Right lobe of liver (tissue), 4 donors: ENCODE results near the gene ARID4B.

Source experiments
- POLR2A ChIP-seq: fragments of 450-650 bp; IDR thresholded peaks from one replicate; pipeline ENCODE4 v1.6.1; 2017; ENCODE audit warnings: antibody characterized with exemption, mild to moderate bottlenecking
- TF ChIP-seq, protein P1 (sequence below), 4 donors: fragments of 200-600 bp in 3 of 4; fragments of 450-650 bp in 1 of 4; IDR thresholded peaks; one replicate each; pipeline versions ENCODE4 v1.5.1 to v1.8.0; 2016 to 2022; ENCODE audit warnings: antibody characterized with exemption in 4 of 4, mild to moderate bottlenecking in 2 of 4
- donor health status: DM: no; HTN: no; CAD: no.
- donor health status: DM: no; HTN: no; CAD: no.
- donor health status: DM: no; HTN: yes; CAD: no.

DNA sequence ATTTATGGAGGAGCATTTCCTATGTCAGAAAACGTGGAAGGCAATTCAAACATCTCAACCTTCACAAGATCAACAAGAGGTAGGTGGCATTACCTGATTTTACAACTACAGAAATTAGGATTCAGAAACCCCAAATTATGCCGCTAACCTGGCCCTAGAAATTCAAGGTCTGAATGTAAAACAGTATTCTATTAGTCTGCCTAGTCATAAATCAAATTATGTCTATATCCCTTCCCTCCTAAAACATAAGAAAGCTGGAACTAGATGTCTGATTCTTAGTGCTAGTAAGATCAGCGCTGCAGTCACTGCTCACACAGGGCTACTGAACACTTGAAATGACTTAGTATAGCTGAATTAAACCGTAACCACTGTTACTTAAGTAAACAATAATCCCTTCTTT is 200.8 kb downstream of the ARID4B start:
- TF ChIP-seq, protein P1, sequence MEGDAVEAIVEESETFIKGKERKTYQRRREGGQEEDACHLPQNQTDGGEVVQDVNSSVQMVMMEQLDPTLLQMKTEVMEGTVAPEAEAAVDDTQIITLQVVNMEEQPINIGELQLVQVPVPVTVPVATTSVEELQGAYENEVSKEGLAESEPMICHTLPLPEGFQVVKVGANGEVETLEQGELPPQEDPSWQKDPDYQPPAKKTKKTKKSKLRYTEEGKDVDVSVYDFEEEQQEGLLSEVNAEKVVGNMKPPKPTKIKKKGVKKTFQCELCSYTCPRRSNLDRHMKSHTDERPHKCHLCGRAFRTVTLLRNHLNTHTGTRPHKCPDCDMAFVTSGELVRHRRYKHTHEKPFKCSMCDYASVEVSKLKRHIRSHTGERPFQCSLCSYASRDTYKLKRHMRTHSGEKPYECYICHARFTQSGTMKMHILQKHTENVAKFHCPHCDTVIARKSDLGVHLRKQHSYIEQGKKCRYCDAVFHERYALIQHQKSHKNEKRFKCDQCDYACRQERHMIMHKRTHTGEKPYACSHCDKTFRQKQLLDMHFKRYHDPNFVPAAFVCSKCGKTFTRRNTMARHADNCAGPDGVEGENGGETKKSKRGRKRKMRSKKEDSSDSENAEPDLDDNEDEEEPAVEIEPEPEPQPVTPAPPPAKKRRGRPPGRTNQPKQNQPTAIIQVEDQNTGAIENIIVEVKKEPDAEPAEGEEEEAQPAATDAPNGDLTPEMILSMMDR (IDR thresholded peaks at IDR 0.05) = no peak
- TF ChIP-seq POLR2A = no peak
